ENCODE results near the gene DLG1. TPM values are rescaled to one million over a fixed set of nuclear protein-coding genes. Genes with fewer than 3 reads are reported as not detected.

DLG1 gene
- total RNA-seq, 1 donor from 2014 or later: 44.6 TPM

GRCh38 chr3:197001972-197002700, 296.3 kb downstream of the DLG1 start:
- ATAC-seq (peak; percentile 38), DNase-seq (peak; percentile 55)
- intact Hi-C loops (cut with micrococcal nuclease): no loop called here

DNA sequence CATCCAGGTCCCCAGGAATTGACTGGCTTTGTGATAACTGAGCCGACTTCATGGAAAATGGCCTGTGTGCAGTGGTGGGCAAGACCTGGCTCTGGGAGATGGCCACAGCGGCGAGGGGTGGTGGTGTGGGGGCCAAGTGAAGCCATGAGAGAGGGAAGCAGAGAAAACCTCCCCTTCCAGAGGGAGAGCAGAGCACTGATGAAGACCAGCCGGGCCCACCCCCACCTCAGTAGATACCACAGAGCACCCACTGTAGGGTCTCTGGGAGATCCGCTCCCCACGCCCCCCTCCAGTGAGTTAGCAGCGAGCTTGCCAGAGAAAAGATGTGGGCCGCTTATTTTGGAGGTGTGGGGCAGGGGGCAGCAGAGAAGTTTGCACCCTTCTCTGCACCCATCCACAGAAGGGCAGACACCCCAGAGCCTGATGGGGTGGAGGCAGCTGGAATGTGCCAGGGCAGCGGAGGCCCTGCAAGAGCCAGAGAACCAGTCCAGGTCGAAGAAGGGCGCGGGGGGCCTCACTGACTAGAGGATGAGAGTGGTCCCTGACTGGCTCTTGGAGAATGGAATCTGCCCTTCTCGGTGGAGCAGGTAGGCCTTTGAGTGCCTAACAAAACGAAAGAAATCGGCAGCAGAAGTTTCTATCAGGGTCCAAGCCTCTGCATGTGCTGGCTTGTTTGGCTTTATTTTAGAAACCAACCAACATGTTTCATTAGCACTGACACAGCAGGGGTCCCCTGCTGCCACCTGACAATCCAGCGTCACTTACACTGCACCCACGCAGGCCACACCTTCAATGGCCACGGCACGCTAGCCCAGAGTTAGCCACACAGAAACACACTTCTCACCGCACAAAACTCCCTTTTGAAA, 297.1 kb downstream of the DLG1 start:
- no peak for DNase-seq
- ATAC-seq: no peak
- intact Hi-C loops (cut with micrococcal nuclease): no loop called here

GRCh38 chr3:197000211-197000610, 298.2 kb downstream of the DLG1 start:
- ATAC-seq (no peak), DNase-seq (no peak)
- intact Hi-C loops (cut with micrococcal nuclease): no loop called here

DNA sequence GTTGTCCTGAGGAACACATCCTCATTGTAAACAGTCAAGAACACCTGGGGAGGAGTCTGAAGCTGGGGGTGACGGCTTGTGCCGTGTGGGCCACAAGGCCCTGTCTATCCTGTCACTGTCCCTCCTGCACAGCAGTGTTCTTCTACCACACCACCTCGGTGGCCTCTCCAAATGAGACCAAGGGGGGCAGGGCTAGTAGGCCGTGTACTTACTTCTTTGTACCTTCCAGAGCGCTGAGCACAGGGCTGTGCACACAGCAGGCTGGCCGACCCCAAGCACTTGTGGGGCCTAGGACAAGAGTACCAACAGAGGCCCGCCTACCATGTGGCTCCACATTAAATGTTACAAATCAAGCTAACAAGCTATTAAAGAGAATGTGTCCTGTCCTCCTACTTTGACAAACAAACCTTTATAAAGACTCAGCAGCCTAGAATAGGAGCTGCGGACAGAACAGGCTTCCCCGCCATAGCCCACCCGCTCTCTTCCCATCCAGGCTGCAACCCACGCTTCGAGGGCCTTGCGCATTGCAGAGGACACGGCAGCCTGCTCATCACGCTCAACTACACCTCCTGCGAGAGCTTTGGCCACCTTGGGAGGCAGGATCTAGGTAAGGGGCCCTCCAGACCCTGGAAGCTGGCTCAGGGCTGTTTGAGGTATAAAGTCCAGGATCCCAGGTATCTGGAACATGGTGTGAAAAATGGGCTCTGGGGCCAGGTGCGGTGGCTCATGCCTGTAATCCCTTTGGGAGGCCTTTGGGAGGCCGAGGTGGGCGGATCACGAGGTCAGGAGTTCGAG, 299.2 kb downstream of the DLG1 start:
- DNase-seq (no peak), ATAC-seq (no peak)
- intact Hi-C loops (cut with micrococcal nuclease): no loop called here

- ATAC-seq (no peak), DNase-seq (no peak)
- intact Hi-C loops (cut with micrococcal nuclease): no loop called here
Measured at GRCh38 chr3:196997311-196997710, 301.1 kb downstream of the DLG1 start.

GRCh38 chr3:196996454-196997265, 301.8 kb downstream of the DLG1 start:
- intact Hi-C loops (cut with micrococcal nuclease): no loop called here
- no peak for ATAC-seq
- no peak for DNase-seq

- ATAC-seq (no peak), DNase-seq (no peak)
- intact Hi-C loops (cut with micrococcal nuclease): no loop called here
Measured at GRCh38 chr3:196995646-196996355, 302.6 kb downstream of the DLG1 start.

GRCh38 chr3:196995027-196995426, 303.4 kb downstream of the DLG1 start:
- no peak for DNase-seq
- ATAC-seq: no peak
- intact Hi-C loops (cut with micrococcal nuclease): no loop called here

DNA sequence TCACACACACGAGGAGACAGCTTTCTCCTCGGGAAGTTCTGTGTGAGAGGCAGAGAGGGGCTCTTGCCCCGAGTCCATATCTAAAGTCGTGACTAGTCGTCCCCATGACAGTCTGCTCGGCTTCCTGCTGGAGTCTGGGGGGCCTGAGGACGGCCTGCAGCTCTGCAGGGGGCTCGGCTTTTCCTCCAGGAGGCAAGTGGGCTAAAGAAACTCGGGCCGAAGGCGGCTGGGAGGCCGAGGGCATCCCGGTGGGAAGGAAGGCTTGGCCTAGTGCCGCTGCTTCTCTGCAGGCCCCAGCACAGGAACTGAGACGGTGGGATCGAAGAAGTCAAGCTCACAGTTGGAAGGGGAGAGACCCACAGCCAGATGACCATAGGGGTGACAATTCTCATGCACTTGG, 304.4 kb downstream of the DLG1 start:
- intact Hi-C loops (cut with micrococcal nuclease): no loop called here
- no peak for DNase-seq

More for the DNA sequence above, 304.4 kb downstream of the DLG1 start:
- ATAC-seq: no peak

Small RNAs within 50 kb of the gene (microRNA-seq; reads per million reads assigned to microRNA genes)
- not detected for gene MIR4797 (ENCODE audit: borderline number of aligned reads)

Data from left ventricle myocardium superior (tissue), 1 donor.